Stimulated activated naive CD4-positive, alpha-beta T cell treated with Interleukin-2 at 50 U/mL for 16 hours (primary cell): Measurements from ENCODE around the gene XYLB.
"Not testable (repeated sequence)": the region's sequence is repeated elsewhere in the genome, so short reads cannot be mapped to it uniquely, and the experiment has no call there.

Experiments used
- DNase-seq: peaks from one replicate; lab custom pipeline; 2025; lab: John Stamatoyannopoulos, UW

Gene XYLB

GRCh38 chr3:38396239-38396638, 49.7 kb downstream of the XYLB start:
- no peak for DNase-seq

DNA sequence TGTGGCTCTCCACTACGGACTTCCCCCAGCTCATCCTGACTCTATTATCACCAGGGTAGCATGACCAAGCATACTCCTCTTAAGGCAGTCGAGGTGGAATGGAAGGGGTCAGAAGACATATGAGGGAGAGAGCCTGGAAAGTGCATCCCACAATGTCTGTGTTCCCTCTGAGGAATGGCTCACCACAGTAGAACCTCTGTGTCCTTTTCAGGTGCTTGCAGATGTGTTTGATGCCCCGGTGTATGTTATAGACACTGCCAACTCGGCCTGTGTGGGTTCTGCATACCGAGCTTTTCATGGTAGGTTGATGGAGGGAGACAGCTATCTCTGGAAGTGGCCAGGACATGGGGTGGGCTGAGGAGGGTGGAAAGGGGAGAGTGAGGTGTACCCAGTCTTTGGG, 50.3 kb downstream of the XYLB start:
- DNase-seq, result no peak

DNA sequence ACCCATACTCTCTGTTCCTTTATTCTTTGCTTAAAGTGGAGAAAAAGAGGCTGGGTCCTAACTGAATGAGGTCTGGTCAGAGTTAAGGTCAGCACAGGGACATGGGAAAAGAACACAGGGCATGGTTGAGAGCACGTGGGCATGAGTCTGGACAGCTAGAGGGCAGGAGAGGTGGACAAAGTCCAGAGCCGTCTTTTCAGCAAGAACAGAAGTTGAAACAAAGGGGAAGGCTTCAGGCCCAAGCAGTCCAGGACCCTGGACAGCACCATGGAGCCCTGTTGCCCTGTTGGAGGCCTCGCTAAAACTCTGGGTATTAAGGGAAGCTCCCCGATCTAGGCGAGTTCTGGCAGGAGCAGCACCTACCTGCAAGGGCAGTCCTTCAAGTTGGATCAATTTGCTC, 50.7 kb downstream of the XYLB start:
- DNase-seq, result no peak

DNA sequence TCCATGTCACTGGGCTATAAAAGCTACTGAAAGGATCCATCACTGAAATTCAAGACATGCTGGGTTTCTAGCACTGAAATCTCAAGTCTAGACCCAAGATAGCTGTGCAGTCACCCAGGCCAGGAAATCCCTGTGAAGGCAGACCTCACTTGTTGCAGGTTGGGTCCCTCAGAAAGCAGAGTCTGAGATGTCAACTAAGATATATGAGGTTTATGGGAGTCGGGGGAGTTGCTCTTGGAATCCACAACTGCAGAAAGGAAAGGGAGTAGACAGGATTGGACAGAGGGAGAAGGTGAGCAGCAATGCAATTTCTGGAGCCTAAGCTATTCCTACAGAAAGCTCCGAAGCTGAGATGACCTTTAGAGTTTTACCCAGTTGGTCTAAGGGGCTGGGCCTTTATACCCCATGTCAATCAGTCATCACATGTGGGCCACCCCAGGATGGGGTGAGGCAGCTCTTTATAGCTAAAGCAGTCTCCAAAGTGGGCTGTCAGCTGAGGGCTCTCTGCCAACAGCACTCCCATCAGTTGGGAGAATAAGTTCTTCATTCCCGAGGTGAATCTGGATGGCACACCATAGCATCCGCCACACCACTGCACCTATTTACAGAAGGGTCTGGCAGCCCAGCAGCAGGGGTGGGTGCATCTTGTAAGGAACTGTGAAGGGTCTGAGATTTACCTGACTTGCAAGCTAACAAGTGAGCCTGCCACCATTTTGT, 54.8 kb downstream of the XYLB start:
- no peak for DNase-seq

DNA sequence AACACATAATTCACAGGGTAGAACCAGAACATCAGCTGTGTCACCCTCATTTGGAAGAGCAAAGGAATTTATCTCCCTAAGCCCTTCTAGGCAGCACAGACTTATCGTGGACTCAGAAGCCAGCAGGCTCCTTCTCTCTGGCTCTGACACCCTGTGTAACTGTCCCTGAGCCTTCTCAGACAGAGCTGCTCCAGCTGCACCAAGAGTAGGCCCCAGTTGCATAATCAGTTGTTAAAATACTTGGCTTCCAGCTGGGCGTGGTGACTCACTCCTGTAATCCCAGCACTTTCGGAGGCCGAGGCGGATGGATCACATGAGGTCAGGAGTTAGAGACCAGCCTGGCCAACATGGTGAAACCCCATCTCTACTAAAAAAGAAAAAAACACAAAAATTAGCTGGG, 57.7 kb downstream of the XYLB start:
- DNase-seq, result no peak

- no peak for DNase-seq
Measured at GRCh38 chr3:38411591-38411990, 65.0 kb downstream of the XYLB start.

- DNase-seq, result not testable (repeated sequence)
Measured at GRCh38 chr3:38420758-38421157, 74.2 kb downstream of the XYLB start.

DNA sequence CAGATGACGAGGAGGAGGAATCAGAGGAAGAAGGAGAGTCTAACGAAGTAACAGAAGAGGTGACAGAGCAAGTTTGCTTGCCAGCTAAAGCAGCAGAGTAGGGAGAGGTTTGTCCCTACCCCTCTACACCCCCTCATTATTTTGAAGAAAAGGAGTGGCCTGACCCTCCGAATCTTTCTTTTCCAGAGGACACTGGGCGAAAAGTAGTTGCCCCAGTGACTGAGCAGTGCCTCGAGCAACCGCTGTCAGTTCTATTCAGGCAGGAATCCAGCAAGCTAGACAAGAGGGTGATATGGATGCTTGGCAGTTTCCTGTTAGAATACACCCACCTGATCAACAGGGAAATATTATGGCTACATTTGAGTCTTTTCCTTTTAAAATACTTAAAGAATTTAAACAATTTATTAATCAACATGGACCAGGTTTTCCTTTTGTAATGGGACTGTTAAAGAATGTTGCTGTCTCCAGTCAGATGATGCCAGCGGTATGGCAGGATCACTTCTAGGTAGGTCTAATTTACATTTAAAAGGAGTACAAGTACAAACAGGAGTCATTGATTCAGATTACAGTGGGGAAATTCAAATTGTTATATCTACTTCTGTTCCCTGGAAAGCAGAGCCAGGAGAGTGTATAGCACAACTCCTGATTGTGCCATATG, 75.2 kb downstream of the XYLB start:
- no peak for DNase-seq

DNA sequence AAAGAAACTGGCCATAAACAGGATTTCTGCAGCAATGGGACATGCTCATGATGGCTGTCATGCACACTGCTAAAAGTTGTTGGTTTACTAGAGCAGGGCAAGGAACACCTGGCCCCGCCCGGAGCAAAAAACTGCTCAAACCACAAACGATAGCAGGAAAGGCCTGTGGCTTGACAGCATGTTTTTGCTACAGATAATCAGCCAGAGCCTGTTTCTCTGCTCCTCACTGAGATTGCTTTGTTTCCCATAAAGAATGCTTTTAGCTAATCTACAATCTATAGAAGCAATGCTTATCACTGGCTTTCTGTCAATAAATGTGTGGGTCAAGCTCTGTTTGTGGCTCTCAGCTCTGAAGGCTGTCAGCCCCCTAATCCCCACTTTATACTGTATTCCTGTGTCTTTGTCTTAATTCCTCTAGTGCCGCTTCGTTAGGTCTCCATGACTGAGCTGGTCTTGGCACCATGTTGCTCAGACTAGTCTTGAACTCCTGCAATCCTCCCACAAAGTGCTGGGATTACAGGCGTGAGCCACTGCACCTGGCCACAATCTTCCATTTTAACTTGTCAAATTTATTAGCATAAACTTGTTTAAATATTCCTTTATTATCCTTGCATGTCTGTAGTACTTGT, 80.3 kb downstream of the XYLB start:
- not testable (repeated sequence) for DNase-seq

DNA sequence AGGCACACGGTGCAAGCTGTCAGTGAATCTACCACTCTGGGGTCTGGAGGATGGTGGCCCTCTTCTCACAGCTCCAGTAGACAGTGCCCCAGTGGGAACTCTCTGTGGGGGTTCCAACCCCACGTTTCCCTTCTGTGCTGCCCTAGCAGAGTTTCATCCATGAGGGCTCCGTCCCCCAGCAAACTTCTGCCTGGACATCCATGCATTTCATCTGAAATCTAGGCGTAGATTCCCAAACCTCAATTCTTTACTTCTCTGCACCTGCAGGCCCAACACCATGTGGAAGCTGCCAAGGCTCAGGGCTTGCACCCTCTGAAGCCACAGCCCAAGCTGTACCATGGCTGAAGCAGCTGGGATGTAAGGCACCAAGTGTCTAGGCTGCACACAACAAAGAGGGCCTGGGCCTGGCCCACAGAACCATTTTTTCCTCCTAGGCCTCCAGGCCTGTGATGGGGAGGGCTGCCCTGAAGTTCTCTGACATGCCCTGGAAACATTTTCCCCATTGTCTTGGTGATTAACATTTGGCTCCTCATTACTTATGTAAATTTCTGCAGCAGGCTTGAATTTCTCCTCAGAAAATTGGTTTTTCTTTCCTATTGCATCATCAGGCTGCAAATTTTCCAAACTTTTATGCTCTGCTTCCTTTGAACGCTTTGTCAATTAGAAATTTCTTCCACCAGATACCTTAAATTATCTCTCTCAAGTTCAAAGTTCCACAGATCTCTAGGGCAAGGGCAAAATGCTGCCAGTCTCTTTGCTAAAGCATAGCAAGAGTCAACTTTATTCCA, 86.5 kb downstream of the XYLB start:
- not testable (repeated sequence) for DNase-seq

DNA sequence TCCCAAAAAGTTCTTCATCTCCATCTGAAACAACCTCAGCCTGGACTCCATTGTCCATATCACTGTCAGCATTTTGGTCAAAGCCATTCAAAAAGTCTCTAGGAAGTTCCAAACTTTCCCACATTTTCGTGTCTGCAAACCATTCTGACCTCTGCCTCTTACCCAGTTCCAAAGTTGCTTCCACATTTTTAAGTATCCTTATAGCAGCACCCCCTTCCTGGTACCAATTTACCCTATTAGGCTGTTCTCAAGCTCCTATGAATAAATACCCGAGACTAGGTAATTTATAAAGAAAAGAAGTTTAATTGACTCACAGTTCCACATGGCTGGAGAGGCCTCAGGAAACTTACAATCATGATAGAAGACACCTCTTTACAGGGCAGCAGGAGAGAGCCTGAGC, 87.1 kb downstream of the XYLB start:
- DNase-seq, result not testable (repeated sequence)

- DNase-seq, result not testable (repeated sequence)
Measured at GRCh38 chr3:38438436-38439069, 92.0 kb downstream of the XYLB start.

- not testable (repeated sequence) for DNase-seq
Measured at GRCh38 chr3:38443205-38443604, 96.6 kb downstream of the XYLB start.

GRCh38 chr3:38446085-38446686, 99.6 kb downstream of the XYLB start:
- no peak for DNase-seq

GRCh38 chr3:38446812-38447211, 100.2 kb downstream of the XYLB start:
- no peak for DNase-seq

DNA sequence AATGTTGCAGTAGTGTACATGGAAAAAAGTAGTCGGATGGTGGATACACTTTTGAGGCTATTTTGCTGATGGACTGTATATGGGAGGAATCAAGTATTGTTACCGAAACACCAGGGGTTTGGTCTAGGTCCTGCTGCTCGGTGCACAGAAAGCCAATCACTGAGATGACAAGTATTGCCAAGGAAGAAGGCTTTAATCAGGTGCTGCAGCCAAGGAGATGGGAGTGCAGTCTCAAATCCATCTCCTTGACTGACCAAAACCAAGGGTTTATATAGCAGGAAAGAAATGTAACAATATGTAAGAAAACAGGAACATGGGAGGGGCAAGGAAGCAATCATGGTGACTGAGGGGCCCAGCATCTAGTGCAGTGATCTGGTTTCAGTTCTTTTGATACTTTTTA, 104.3 kb downstream of the XYLB start:
- DNase-seq, result no peak

DNA sequence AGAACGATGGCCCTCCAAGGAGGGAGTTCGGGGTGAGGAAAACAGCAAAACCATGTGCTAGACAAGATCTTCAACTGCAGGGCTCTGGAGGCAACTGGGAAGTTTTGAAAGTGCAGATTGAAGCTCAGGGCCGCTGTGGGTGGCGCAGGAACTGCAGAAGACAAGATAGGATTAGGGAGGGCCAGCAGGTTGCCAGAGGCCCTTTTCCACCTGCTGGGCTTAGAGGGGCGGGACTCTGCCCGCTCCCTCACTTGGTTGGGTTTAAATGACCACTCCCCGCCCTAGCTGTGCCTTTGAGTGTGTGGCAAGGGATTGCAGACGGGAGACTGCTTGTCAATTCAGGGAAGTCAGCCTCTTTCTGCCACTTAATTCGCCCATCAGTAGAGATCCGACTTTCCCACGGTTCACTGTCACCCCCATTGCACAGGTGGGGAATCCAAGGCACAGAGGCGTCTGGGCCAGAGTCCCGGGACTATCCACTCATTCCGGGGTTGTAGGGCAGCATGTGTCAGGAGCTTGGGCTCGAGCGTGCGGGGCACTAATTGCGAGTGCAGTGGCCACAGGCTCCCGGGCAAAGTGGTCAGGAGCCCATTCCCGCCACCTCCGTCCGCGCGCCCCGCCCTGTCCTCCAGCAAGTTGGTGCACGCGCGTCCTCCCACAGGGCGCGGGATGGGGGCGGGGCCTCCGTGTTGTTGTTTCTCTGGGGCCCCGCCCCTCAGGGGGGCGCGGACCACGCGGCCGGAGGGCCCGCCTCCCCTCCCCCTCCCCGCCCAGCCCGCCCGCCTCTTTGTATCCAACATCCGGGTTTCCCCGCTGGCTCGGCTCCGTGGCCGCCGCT, 106.7 kb downstream of the XYLB start, which contains the start of gene ACVR2B:
Gene ACVR2B, plus strand, starts transcription at position 816 of the 838 bp plus-strand sequence. CDS start 433 bp downstream, outside the sequence.
- DNase-seq, result peak; percentile 69

- DNase-seq, result no peak
Measured at GRCh38 chr3:38453913-38454177, 107.3 kb downstream of the XYLB start.

DNA sequence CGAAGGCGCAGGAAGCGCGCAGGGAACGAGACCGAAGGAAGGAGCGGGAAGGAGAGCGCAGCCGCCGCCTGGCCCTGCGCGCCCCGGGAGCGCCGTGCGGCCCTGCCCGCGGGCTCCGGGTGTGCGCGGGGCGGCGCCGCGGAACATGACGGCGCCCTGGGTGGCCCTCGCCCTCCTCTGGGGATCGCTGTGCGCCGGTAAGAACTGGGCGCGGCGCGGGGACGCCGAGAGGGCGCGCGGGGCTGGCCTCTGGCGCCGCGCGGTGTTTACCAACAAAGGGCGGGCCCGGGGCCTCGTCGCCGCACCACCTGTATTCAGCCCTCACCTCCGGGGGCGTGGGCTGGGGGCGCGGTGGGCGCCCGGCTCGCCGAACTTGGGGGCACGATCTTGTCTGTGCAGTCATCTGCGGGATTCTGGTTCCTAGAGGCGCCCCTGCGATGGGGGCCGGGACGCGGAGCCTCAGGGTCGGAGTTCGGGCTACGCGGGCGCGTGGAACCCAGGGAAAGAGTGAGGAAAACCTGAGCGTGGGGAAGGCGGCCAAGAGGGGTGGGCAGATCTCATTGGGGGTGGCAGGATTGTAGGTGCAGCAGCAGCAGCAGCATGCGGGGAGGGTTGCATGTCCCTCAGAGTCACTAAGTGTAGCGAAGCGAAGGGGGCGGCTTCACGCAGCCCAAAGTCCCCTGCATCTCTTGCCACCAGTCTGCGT, 107.7 kb downstream of the XYLB start:
- DNase-seq, result peak; percentile 15
